Measurements from ENCODE around the gene TUSC2.

Gene TUSC2

DNA sequence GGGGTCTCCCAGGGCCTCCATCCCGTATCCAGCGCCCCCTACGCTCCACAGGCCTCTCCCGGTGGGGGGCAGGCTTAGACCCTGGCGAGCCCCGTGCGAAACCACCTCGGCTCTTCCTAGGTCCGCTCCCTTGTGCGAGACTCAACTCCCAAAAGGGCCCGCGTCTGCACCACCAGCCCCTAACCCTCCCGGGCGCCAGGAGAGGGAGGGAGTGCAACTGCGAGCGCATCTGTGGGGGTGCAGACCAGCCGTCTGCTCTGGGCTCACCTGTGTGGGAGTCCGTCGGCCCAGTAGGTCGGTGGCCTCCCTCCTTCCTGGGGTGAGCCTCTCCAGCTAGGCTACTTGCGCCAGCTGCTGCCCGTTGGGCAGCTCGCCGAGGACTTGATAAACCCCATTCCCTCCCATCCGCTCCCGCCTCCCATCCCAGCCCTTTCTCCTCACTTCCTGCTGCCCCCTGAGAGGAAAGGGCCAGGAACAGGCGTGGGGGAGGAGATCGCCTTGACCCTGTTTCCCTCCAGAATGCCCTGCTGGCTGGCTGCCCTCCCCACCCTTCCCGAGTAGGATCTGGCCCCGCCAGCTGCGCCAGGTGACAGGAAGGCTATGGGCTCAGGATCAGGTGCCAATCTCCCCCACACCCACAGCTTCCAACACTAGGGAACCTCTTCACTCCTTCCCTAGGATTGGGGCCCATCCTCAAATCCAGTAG, 5.5 kb downstream of the TUSC2 start, which contains the start of gene HYAL2:
HYAL2 (minus strand) TSS at position 360 of the 706 bp plus-strand sequence. CDS start 2,256 bp downstream, outside the sequence.
- TF ChIP-seq MYC (IDR thresholded peaks at IDR 0.05; ENCODE audit: low read depth, low read length), result no peak
- TF ChIP-seq, protein P1, sequence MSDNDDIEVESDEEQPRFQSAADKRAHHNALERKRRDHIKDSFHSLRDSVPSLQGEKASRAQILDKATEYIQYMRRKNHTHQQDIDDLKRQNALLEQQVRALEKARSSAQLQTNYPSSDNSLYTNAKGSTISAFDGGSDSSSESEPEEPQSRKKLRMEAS (IDR thresholded peaks at IDR 0.05; ENCODE audit: low read depth, low read length), result no peak
- TF ChIP-seq, protein P2, sequence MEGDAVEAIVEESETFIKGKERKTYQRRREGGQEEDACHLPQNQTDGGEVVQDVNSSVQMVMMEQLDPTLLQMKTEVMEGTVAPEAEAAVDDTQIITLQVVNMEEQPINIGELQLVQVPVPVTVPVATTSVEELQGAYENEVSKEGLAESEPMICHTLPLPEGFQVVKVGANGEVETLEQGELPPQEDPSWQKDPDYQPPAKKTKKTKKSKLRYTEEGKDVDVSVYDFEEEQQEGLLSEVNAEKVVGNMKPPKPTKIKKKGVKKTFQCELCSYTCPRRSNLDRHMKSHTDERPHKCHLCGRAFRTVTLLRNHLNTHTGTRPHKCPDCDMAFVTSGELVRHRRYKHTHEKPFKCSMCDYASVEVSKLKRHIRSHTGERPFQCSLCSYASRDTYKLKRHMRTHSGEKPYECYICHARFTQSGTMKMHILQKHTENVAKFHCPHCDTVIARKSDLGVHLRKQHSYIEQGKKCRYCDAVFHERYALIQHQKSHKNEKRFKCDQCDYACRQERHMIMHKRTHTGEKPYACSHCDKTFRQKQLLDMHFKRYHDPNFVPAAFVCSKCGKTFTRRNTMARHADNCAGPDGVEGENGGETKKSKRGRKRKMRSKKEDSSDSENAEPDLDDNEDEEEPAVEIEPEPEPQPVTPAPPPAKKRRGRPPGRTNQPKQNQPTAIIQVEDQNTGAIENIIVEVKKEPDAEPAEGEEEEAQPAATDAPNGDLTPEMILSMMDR (IDR thresholded peaks at IDR 0.05; ENCODE audit: low read depth, low read length), result no peak
- no peak for TF ChIP-seq POLR2A (IDR thresholded peaks at IDR 0.05; ENCODE audit: extremely low read depth, insufficient read length)
- DNase-seq (ENCODE audit: low read depth), result no peak
- H3K4me3 ChIP-seq (ENCODE audit: low read depth, low read length), result peak within 1 kb of the TSS; percentile 62

DNA sequence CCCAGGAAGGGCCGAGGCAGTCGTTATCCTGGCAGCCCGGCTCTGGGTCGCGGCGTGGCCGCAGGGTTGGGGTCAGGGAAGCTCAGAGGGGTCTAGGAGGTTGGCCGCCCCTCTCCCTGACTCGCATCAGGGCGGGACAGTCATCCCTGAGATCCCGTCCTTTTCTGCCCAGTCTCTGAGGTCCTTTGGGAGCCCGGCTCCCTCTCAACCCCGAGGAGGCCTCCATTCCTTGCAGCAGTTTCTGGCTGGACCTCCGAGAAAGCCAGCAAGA, 6.0 kb downstream of the TUSC2 start:
- H3K4me3 ChIP-seq (ENCODE audit: low read depth, low read length), result no peak overlapping the region
- DNase-seq (ENCODE audit: low read depth), result no peak
- TF ChIP-seq, protein P2 (IDR thresholded peaks at IDR 0.05; ENCODE audit: low read depth, low read length), result no peak
- no peak for TF ChIP-seq POLR2A (IDR thresholded peaks at IDR 0.05; ENCODE audit: extremely low read depth, insufficient read length)
- TF ChIP-seq MYC (IDR thresholded peaks at IDR 0.05; ENCODE audit: low read depth, low read length), result no peak
- TF ChIP-seq, protein P1 (IDR thresholded peaks at IDR 0.05; ENCODE audit: low read depth, low read length), result no peak

DNA sequence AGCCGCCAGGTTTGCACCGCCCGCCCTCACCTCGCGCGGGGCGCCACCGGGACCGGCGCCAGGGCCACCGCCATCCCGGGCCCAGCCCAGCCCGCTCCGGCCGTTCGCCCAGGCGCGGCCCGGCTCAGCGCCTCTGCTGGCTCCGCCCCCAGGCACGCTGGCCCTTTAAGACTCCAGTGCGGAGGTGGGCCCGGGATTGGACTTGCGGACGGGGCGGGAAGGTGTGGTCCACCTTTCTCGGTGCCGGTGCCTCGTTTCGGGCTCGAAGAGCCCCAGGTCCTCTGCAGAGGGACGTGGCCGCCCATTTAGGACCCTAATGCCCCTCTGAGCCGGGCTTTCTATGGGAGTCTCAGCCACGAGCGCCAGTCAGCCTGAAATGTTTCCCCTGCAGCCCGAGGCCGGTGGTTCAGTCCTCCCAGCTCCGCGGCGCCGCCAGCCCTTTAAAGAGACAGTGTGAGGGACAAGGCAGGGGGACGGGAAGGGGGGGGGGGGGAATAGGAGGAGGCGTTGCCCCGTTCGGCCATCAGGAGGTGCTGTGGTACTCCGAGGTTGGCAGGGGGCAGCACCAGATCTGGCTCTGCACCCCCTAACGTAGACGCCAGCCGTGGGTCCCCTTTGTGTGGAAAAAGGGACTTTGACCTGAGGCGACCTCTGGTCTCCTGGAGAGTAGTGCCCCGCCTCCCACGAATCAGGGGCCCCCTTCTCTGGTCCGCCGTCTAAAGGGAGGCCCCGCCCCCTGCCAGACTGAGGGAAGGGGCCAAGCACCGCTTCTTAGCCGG, 6.5 kb downstream of the TUSC2 start:
- TF ChIP-seq, protein P1 (IDR thresholded peaks at IDR 0.05; ENCODE audit: low read depth, low read length), result 0 out of 2 replicates have a peak, but pooled peaks have one; percentile 17
- TF ChIP-seq, protein P2 (IDR thresholded peaks at IDR 0.05; ENCODE audit: low read depth, low read length), result peak; percentile 17
- TF ChIP-seq POLR2A (IDR thresholded peaks at IDR 0.05; ENCODE audit: extremely low read depth, insufficient read length) (peak; percentile 45), MYC (IDR thresholded peaks at IDR 0.05; ENCODE audit: low read depth, low read length) (peak; percentile 28; the same call in 1 of the 2 replicates)
- peak overlapping the region; percentile 62 for H3K4me3 ChIP-seq (ENCODE audit: low read depth, low read length)
- peak; percentile 88 for DNase-seq (ENCODE audit: low read depth)

DNA sequence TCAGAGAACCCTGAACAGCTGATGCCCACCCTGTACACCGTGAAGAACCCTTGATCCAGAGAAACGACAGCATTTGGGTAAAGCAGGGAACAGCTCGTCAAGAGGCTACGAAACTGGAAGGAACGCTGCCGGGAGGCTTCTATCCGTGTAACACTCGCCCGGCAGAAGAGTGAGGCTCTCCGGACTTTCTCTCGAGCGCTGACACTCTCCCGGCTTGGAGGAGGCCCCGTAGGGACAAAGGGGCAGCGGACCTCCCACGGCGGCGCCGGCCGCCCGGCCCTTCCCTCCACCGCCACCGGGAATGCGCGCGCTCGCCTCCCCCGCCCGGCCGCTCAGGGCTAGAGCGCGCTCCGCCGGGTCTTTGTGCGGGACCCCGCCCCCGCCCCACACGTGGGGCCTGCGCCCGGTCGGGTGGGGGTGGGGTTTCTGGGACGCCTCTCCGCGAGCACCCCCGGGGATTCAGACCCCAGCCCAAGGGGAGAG, 7.1 kb downstream of the TUSC2 start:
- no peak for TF ChIP-seq MYC (IDR thresholded peaks at IDR 0.05; ENCODE audit: low read depth, low read length)
- no peak for TF ChIP-seq POLR2A (IDR thresholded peaks at IDR 0.05; ENCODE audit: extremely low read depth, insufficient read length)
- TF ChIP-seq, protein P1 (IDR thresholded peaks at IDR 0.05; ENCODE audit: low read depth, low read length), result peak; percentile 47; the same call in 1 of the 2 replicates
- TF ChIP-seq, protein P2 (IDR thresholded peaks at IDR 0.05; ENCODE audit: low read depth, low read length), result no peak
- peak; percentile 79 for DNase-seq (ENCODE audit: low read depth)
- H3K4me3 ChIP-seq (ENCODE audit: low read depth, low read length), result peak overlapping the region; percentile 77

DNA sequence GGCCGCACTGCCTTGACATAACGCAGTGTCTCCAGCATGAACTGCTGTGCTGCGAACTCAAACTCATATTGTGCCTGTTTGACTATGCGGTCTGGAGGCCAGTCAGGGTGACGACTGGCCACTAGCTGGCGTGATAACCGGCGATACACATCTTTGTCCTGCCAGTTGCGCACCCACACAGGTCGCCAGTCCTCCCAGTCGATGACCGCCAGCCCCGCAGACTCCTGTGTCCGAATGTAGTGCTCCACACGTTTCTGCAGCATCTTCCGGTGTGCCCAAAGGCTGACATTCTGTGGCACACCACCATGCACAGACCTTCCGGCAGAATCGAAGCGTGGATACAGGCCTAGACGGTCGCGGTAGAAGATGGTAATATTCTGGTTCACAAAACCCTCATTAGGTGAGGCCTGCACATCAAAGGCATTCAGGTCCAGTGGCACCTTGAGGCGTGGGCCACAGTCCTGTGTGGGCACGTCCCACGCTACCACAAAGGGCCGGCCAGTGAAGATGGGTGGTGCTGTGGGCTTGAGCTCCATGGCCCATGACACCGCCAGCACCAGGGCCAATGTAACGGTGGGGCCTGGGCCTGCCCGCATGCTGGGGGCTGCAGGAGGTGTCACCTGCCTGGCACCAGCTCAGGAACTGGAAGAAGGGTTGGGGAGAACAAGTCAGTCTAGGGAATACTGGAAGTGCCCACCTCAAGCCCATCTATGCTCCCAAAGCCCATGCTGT, 8.0 kb downstream of the TUSC2 start:
- H3K4me3 ChIP-seq (ENCODE audit: low read depth, low read length), result peak overlapping the region; percentile 77
- TF ChIP-seq MYC (IDR thresholded peaks at IDR 0.05; ENCODE audit: low read depth, low read length), result no peak
- TF ChIP-seq POLR2A (IDR thresholded peaks at IDR 0.05; ENCODE audit: extremely low read depth, insufficient read length), result no peak
- TF ChIP-seq, protein P2 (IDR thresholded peaks at IDR 0.05; ENCODE audit: low read depth, low read length), result no peak
- no peak for DNase-seq (ENCODE audit: low read depth)

Data from NB4 (cell line).